SK-N-SH (cell line): ENCODE results near the gene LRP2BP. TPM values are rescaled to one million over a fixed set of nuclear protein-coding genes. Genes with fewer than 3 reads are reported as not detected.

Experiments used
- CTCF ChIA-PET: fragments of 300-600, 350-600 bp; formaldehyde crosslinking; extraction: SDS; loops from one replicate; lab custom pipeline; 2021; lab: Yijun Ruan, JAX
- POLR2A ChIA-PET: fragments of 350-600 bp; sonication (Branson Sonifier 250); formaldehyde crosslinking; extraction: SDS; loops from one replicate; lab custom pipeline; 2020; ENCODE audit warnings: antibody characterized with exemption, inconsistent platforms; lab: Yijun Ruan, JAX
- DNase-seq: peaks from one replicate; pipeline ENCODE4 v3.0.0; 2012
- H2AFZ ChIP-seq: fragments of 200-600 bp; sonication (generic); 2 replicates; pipeline ENCODE4 v1.8.1; 2016; ENCODE audit warnings: antibody characterized with exemption, mild to moderate bottlenecking, low read depth
- H3F3A ChIP-seq: fragments of 200-600 bp; sonication (generic); replicated peaks from 2 replicates; pipeline ENCODE3; 2016; ENCODE audit warnings: antibody characterized with exemption, mild to moderate bottlenecking; ENCODE audit not compliant: insufficient read depth
- H3K27ac ChIP-seq, 2 experiments: fragments of 200-500 bp in 1 of 2; fragments of 200-600 bp in 1 of 2; sonication (Bioruptor generic) in 1 of 2; sonication (generic), shearing (Covaris generic) in 1 of 2; 2 replicates each; pipeline versions ENCODE4 v1.5.1 to v1.6.1; 2014 to 2016; ENCODE audit warnings: low read depth in 2 of 2, inconsistent platforms in 1 of 2, low read length in 1 of 2, mild to moderate bottlenecking in 1 of 2, mixed read lengths in 1 of 2
- H3K27me3 ChIP-seq: fragments of 200-600 bp; sonication (generic), shearing (Covaris generic); 2 replicates; pipeline ENCODE4 v1.6.1; 2016; ENCODE audit warnings: mixed run types; ENCODE audit not compliant: insufficient read depth
- H3K36me3 ChIP-seq, 2 experiments: fragments of 200-500 bp in 1 of 2; fragments of 200-600 bp in 1 of 2; sonication (Bioruptor generic) in 1 of 2; sonication (generic) in 1 of 2; replicated peaks in 1 of 2; 2 replicates each; pipeline versions ENCODE3 to v1.5.1; 2014 to 2016; ENCODE audit warnings: low read length in 1 of 2, mild to moderate bottlenecking in 1 of 2; ENCODE audit not compliant: insufficient read depth in 2 of 2, control insufficient read depth in 1 of 2
- H3K4me1 ChIP-seq, 2 experiments: fragments of 200-500 bp in 1 of 2; fragments of 200-600 bp in 1 of 2; sonication (Bioruptor generic) in 1 of 2; sonication (generic), shearing (Covaris generic) in 1 of 2; 2 replicates each; pipeline versions ENCODE4 v1.5.1 to v1.6.1; 2014 to 2016; ENCODE audit warnings: low read depth in 1 of 2, low read length in 1 of 2, mixed run types in 1 of 2; ENCODE audit not compliant: insufficient read depth in 2 of 2, control insufficient read depth in 1 of 2
- H3K4me2 ChIP-seq: fragments of 200-600 bp; sonication (generic), shearing (Covaris generic); 2 replicates; pipeline ENCODE4 v1.6.1; 2017; ENCODE audit warnings: mixed run types
- H3K4me3 ChIP-seq, 2 experiments: fragments of 200-500 bp in 1 of 2; fragments of 200-600 bp in 1 of 2; sonication (Bioruptor generic) in 1 of 2; sonication (generic), shearing (Covaris generic) in 1 of 2; 2 replicates each; pipeline versions ENCODE4 v1.5.1 to v1.8.1; 2014 to 2016; ENCODE audit warnings: low read depth in 2 of 2, inconsistent platforms in 1 of 2, low read length in 1 of 2, mild to moderate bottlenecking in 1 of 2, mixed read lengths in 1 of 2, moderate library complexity in 1 of 2
- H3K79me2 ChIP-seq: fragments of 200-600 bp; sonication (generic); 2 replicates; pipeline ENCODE4 v1.8.1; 2017; ENCODE audit warnings: mild to moderate bottlenecking; ENCODE audit not compliant: insufficient read depth
- H3K9ac ChIP-seq: fragments of 200-600 bp; sonication (generic); 2 replicates; pipeline ENCODE4 v1.6.1; 2017; ENCODE audit warnings: mixed run types
- H3K9me2 ChIP-seq: fragments of 200-600 bp; sonication (generic); 2 replicates; pipeline ENCODE4 v1.6.1; 2017; ENCODE audit warnings: mixed run types
- H3K9me3 ChIP-seq: fragments of 200-600 bp; sonication (generic); 2 replicates; pipeline ENCODE4 v1.6.1; 2017; ENCODE audit warnings: mixed run types, mild to moderate bottlenecking, moderate library complexity
- H4K20me1 ChIP-seq: fragments of 200-600 bp; sonication (generic); 2 replicates; pipeline ENCODE4 v1.6.1; 2017; ENCODE audit warnings: mild to moderate bottlenecking, mixed run types; ENCODE audit not compliant: insufficient read depth
- EP300 ChIP-seq, 2 experiments: IDR thresholded peaks; 2 replicates each; pipeline versions ENCODE4 v1.4.0 to v1.6.1; 2012; ENCODE audit warnings: borderline replicate concordance in 1 of 2, low read depth in 1 of 2, low read length in 1 of 2
- FOSL2 ChIP-seq: IDR thresholded peaks from 2 replicates; pipeline ENCODE4 v1.4.0; 2012; ENCODE audit warnings: low read depth, mild to moderate bottlenecking, moderate library complexity, borderline replicate concordance
- FOXM1 ChIP-seq: IDR thresholded peaks from 2 replicates; pipeline ENCODE4 v1.4.0; 2012; ENCODE audit warnings: low read depth, mild to moderate bottlenecking
- GABPA ChIP-seq: IDR thresholded peaks from 2 replicates; pipeline ENCODE4 v1.4.0; 2012; ENCODE audit warnings: low read depth, mild to moderate bottlenecking
- GATA2 ChIP-seq: sonication (generic); formaldehyde crosslinking; IDR thresholded peaks from 2 replicates; pipeline ENCODE4 v1.5.0; 2020; ENCODE audit warnings: mild to moderate bottlenecking, missing genetic modification reagents
- JUND ChIP-seq: IDR thresholded peaks from 2 replicates; pipeline ENCODE4 v1.4.0; 2012
- POLR2AphosphoS5 ChIP-seq: IDR thresholded peaks from 2 replicates; pipeline ENCODE4 v1.6.1; 2012; ENCODE audit warnings: low read depth, low read length
- RCOR1 ChIP-seq: fragments of 150-350 bp; IDR thresholded peaks from 2 replicates; pipeline ENCODE4 v1.6.1; 2017; ENCODE audit warnings: antibody characterized with exemption, low read length
- REST ChIP-seq: IDR thresholded peaks from 2 replicates; pipeline ENCODE4 v1.6.1; 2012; ENCODE audit warnings: mild to moderate bottlenecking, low read depth, low read length, moderate library complexity
- TAF1 ChIP-seq: IDR thresholded peaks from 2 replicates; pipeline ENCODE4 v1.6.1; 2012; ENCODE audit warnings: low read depth, mild to moderate bottlenecking, low read length, moderate library complexity, borderline replicate concordance
- TCF12 ChIP-seq: IDR thresholded peaks from 2 replicates; pipeline ENCODE4 v1.4.0; 2012
- TEAD4 ChIP-seq: IDR thresholded peaks from 2 replicates; pipeline ENCODE4 v1.4.0; 2012; ENCODE audit warnings: mild to moderate bottlenecking, borderline replicate concordance; ENCODE audit not compliant: insufficient read depth
- WGBS: methylation state at CpG from one replicate; pipeline ENCODE4 v1.1.6; 2017; ENCODE audit warnings: low lambda C conversion rate; 5-methylcytosine and 5-hydroxymethylcytosine counted together
- polyA plus RNA-seq, 3 experiments: library from polyadenylated mRNA; depleted of rRNA; stranded (reverse); fragments of >200 nt; gene quantifications; 2 replicates each; pipeline ENCODE4 v1.2.3, GENCODE V29; 2012
- TF ChIP-seq, protein P1 (sequence below): IDR thresholded peaks from 2 replicates; pipeline ENCODE4 v1.4.0; 2012; ENCODE audit warnings: low read depth
- TF ChIP-seq, protein P2 (sequence below): fragments of 150-350 bp; IDR thresholded peaks from 2 replicates; pipeline ENCODE4 v1.6.1; 2017; ENCODE audit warnings: antibody characterized with exemption, low read length, low read depth, borderline replicate concordance
- TF ChIP-seq, protein P3 (sequence below): fragments of 200-600 bp; sonication (generic); IDR thresholded peaks from 2 replicates; pipeline ENCODE4 v1.6.1; 2017; ENCODE audit warnings: antibody characterized with exemption, mild to moderate bottlenecking, moderate library complexity
- TF ChIP-seq, protein P4 (sequence below): IDR thresholded peaks from 2 replicates; pipeline ENCODE4; 2012

Gene LRP2BP
- polyA plus RNA-seq, 1 of the 3 experiments (the other 2 are of a cell fraction), result 0.30 TPM

DNA sequence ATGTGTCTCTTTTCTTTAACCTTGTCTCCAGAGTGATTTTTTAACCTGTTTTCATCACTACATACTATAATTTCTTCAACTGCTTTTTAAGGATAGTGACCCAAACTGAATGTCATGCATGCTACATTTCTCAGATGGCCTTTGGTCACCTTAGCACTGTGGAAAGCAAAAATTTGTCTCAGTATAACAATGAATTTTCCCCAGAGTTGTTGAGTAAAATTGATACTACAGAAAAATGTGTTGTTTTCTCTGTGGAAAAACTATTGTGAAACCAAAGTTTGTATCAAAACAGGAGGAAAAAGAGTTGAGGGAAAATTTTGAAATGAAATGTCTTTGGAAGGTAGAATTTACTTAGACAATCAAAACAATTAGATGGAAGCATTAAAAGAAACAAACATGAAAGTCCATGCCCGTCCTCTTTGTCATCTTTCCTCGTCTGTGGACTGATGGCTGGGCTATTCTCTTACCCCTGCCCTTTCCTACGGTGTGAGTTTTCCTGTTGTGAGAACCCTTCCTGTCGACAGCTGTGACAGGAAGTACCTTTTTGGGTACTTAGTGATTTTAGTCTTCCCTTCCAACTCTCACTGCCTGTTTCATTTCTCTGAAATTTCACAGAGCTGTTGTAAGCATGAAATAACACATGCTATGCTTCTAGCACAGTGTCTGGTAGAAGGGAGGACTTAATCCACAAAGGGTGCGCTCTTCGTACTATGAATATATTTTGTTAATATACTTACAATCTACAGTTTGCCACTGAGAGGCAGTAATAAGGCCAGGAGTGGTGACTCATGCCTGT is 50.8 kb downstream of the LRP2BP start:
- Histone ChIP-seq H3K4me3 (no peak overlapping the region), H3K4me2 (peak overlapping the region; percentile 63), H3K9me3 (no peaks in the 10 kb centered on the region), H2AFZ (no peak overlapping the region), H3K9ac (peak overlapping the region; percentile 35; the same call in 1 of the 2 replicates), H3K27ac (peak overlapping the region; percentile 89 to 92), H3K27me3 (no peaks in the 10 kb centered on the region), H4K20me1 (no peaks in the 10 kb centered on the region), H3K79me2 (no peaks in the 10 kb centered on the region), H3F3A (peaks cover 37% of the 10 kb centered on the region), H3K4me1 (peaks cover 10 to 13% of the 10 kb centered on the region in 2 experiments), H3K36me3 (peaks cover 10 to 48% of the 10 kb centered on the region in 2 experiments), H3K9me2 (no peaks in the 10 kb centered on the region)
- no peak for TF ChIP-seq FOXM1
- no peak for TF ChIP-seq POLR2AphosphoS5
- TF ChIP-seq FOSL2, result peak; percentile 27; the same call in 1 of the 2 replicates
- no peak for TF ChIP-seq TEAD4
- 81% methylated on average over 6 of the region's 6 CpGs for WGBS
- POLR2A ChIA-PET, result interaction anchor here (0.5 kb wide), 1 partner anchor 305 kb away, joined by 4 read pairs; no protein-coding TSS in a partner anchor
- CTCF ChIA-PET, result interaction anchor here (1.0 kb wide), 1 partner anchor 9 kb away, joined by 3 read pairs; no protein-coding TSS in a partner anchor
- no peak for DNase-seq

- Histone ChIP-seq H3K27ac (peak overlapping the region; percentile 89 to 92), H2AFZ (no peak overlapping the region), H3K79me2 (no peaks in the 10 kb centered on the region), H3K4me3 (peak overlapping the region in 1 of 2 experiments; percentile 28; a peak in 1 of 4 replicates), H3K27me3 (no peaks in the 10 kb centered on the region), H3K4me1 (peaks cover 10 to 13% of the 10 kb centered on the region in 2 experiments), H3K9me2 (no peaks in the 10 kb centered on the region), H3K9ac (peak overlapping the region; percentile 35; the same call in 1 of the 2 replicates), H3F3A (peaks cover 37% of the 10 kb centered on the region), H3K36me3 (peaks cover 10 to 48% of the 10 kb centered on the region in 2 experiments), H4K20me1 (no peaks in the 10 kb centered on the region), H3K9me3 (no peaks in the 10 kb centered on the region), H3K4me2 (peak overlapping the region; percentile 63)
- 38% methylated on average over 15 of the region's 15 CpGs for WGBS
- POLR2A ChIA-PET, result interaction anchor here (0.5 kb wide), 1 partner anchor 304 kb away, joined by 4 read pairs; no protein-coding TSS in a partner anchor
- CTCF ChIA-PET, result no interaction called here
- DNase-seq, result peak; percentile 66
- peak; percentile 77 for TF ChIP-seq JUND
- TF ChIP-seq RCOR1, result peak; percentile 89
- TF ChIP-seq, protein P1, sequence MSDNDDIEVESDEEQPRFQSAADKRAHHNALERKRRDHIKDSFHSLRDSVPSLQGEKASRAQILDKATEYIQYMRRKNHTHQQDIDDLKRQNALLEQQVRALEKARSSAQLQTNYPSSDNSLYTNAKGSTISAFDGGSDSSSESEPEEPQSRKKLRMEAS, result peak; percentile 68; the same call in 1 of the 2 replicates
- peak; percentile 96 for TF ChIP-seq TCF12
- no peak for TF ChIP-seq REST
- TF ChIP-seq, protein P2, sequence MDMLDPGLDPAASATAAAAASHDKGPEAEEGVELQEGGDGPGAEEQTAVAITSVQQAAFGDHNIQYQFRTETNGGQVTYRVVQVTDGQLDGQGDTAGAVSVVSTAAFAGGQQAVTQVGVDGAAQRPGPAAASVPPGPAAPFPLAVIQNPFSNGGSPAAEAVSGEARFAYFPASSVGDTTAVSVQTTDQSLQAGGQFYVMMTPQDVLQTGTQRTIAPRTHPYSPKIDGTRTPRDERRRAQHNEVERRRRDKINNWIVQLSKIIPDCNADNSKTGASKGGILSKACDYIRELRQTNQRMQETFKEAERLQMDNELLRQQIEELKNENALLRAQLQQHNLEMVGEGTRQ, result no peak
- TF ChIP-seq, protein P3, sequence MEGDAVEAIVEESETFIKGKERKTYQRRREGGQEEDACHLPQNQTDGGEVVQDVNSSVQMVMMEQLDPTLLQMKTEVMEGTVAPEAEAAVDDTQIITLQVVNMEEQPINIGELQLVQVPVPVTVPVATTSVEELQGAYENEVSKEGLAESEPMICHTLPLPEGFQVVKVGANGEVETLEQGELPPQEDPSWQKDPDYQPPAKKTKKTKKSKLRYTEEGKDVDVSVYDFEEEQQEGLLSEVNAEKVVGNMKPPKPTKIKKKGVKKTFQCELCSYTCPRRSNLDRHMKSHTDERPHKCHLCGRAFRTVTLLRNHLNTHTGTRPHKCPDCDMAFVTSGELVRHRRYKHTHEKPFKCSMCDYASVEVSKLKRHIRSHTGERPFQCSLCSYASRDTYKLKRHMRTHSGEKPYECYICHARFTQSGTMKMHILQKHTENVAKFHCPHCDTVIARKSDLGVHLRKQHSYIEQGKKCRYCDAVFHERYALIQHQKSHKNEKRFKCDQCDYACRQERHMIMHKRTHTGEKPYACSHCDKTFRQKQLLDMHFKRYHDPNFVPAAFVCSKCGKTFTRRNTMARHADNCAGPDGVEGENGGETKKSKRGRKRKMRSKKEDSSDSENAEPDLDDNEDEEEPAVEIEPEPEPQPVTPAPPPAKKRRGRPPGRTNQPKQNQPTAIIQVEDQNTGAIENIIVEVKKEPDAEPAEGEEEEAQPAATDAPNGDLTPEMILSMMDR, result no peak
- no peak for TF ChIP-seq TAF1
- TF ChIP-seq FOSL2, result peak; percentile 32
- TF ChIP-seq GATA2 (CRISPR knock-in tag), result peak; percentile 98
- TF ChIP-seq, protein P4, sequence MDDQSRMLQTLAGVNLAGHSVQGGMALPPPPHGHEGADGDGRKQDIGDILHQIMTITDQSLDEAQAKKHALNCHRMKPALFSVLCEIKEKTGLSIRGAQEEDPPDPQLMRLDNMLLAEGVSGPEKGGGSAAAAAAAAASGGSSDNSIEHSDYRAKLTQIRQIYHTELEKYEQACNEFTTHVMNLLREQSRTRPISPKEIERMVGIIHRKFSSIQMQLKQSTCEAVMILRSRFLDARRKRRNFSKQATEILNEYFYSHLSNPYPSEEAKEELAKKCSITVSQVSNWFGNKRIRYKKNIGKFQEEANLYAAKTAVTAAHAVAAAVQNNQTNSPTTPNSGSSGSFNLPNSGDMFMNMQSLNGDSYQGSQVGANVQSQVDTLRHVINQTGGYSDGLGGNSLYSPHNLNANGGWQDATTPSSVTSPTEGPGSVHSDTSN, result peak; percentile 94
- no peak for TF ChIP-seq GABPA
- peak; percentile 88 to 91 for TF ChIP-seq EP300 (IDR thresholded peaks at IDR 0.05; ENCODE audit: borderline replicate concordance in 1 of 2, low read depth in 1 of 2, low read length in 1 of 2)
- peak; percentile 69 for TF ChIP-seq TEAD4
Observed at GRCh38 chr4:185343726-185344581, 51.8 kb downstream of the LRP2BP start.
